Measurements from ENCODE around the gene SPINK4.

Gene SPINK4

GRCh38 chr9:33270146-33270545 is 30.2 kb downstream of the SPINK4 start:
- peaks cover 10 to 11% of the 10 kb centered on the region in 2 experiments for H3K4me1 ChIP-seq (ENCODE audit: control insufficient read depth in 1 of 2, insufficient read depth in 1 of 2, low read depth in 1 of 2, low read length in 1 of 2)
- no peak for TF ChIP-seq CTCF (IDR thresholded peaks at IDR 0.05)
- no peak overlapping the region for H3K4me3 ChIP-seq (ENCODE audit: low read depth in 1 of 2, low read length in 1 of 2)
- H3K36me3 ChIP-seq: peaks cover 88% of the 10 kb centered on the region
- no peaks in the 10 kb centered on the region for H3K27me3 ChIP-seq
- H3K27ac ChIP-seq: no peak overlapping the region
- no peaks in the 10 kb centered on the region for H3K9me3 ChIP-seq

GRCh38 chr9:33272061-33272460 is 32.1 kb downstream of the SPINK4 start:
- no peak for TF ChIP-seq CTCF (IDR thresholded peaks at IDR 0.05)
- H3K36me3 ChIP-seq: peaks cover 95% of the 10 kb centered on the region

GRCh38 chr9:33273266-33273971 is 33.5 kb downstream of the SPINK4 start:
- Histone ChIP-seq H3K4me1 (ENCODE audit: control insufficient read depth in 1 of 2, insufficient read depth in 1 of 2, low read depth in 1 of 2, low read length in 1 of 2) (no peaks in the 10 kb centered on the region), H3K36me3 (peaks cover 100% of the 10 kb centered on the region), H3K27ac (no peak overlapping the region), H3K4me3 (ENCODE audit: low read depth in 1 of 2, low read length in 1 of 2) (no peak overlapping the region), H3K9me3 (no peaks in the 10 kb centered on the region), H3K27me3 (no peaks in the 10 kb centered on the region)
- TF ChIP-seq CTCF (IDR thresholded peaks at IDR 0.05): no peak

More at GRCh38 chr9:33272061-33272460, 32.1 kb downstream of the SPINK4 start:
- Histone ChIP-seq H3K27me3 (no peaks in the 10 kb centered on the region), H3K4me3 (ENCODE audit: low read depth in 1 of 2, low read length in 1 of 2) (no peak overlapping the region), H3K4me1 (ENCODE audit: control insufficient read depth in 1 of 2, insufficient read depth in 1 of 2, low read depth in 1 of 2, low read length in 1 of 2) (no peaks in the 10 kb centered on the region), H3K27ac (no peak overlapping the region), H3K9me3 (no peaks in the 10 kb centered on the region)

GRCh38 chr9:33273972-33274328 is 34.0 kb downstream of the SPINK4 start:
- no peaks in the 10 kb centered on the region for H3K9me3 ChIP-seq
- no peak overlapping the region for H3K27ac ChIP-seq
- H3K4me1 ChIP-seq (ENCODE audit: control insufficient read depth in 1 of 2, insufficient read depth in 1 of 2, low read depth in 1 of 2, low read length in 1 of 2): no peaks in the 10 kb centered on the region
- H3K27me3 ChIP-seq: no peaks in the 10 kb centered on the region
- TF ChIP-seq CTCF (IDR thresholded peaks at IDR 0.05): no peak
- H3K4me3 ChIP-seq (ENCODE audit: low read depth in 1 of 2, low read length in 1 of 2): no peak overlapping the region
- H3K36me3 ChIP-seq: peaks cover 100% of the 10 kb centered on the region

GRCh38 chr9:33277484-33277883 is 37.5 kb downstream of the SPINK4 start:
- Histone ChIP-seq H3K4me3 (ENCODE audit: low read depth in 1 of 2, low read length in 1 of 2) (no peak overlapping the region), H3K9me3 (no peaks in the 10 kb centered on the region), H3K27me3 (no peaks in the 10 kb centered on the region), H3K4me1 (ENCODE audit: control insufficient read depth in 1 of 2, insufficient read depth in 1 of 2, low read depth in 1 of 2, low read length in 1 of 2) (no peaks in the 10 kb centered on the region), H3K36me3 (peaks cover 99% of the 10 kb centered on the region), H3K27ac (no peak overlapping the region)
- no peak for TF ChIP-seq CTCF (IDR thresholded peaks at IDR 0.05)
